VCaP (cell line): ENCODE measurements around the gene CBLC.

Source experiments
- H3K27ac ChIP-seq: fragments of 450-650 bp; 2 replicates; pipeline ENCODE4 v1.5.1; 2017
- TF ChIP-seq, protein P1 (sequence below): fragments of 450-650 bp; conservative IDR thresholded peaks from 2 replicates; pipeline ENCODE4 v1.5.1; 2017; ENCODE audit warnings: mild to moderate bottlenecking, moderate library complexity

CBLC gene

DNA sequence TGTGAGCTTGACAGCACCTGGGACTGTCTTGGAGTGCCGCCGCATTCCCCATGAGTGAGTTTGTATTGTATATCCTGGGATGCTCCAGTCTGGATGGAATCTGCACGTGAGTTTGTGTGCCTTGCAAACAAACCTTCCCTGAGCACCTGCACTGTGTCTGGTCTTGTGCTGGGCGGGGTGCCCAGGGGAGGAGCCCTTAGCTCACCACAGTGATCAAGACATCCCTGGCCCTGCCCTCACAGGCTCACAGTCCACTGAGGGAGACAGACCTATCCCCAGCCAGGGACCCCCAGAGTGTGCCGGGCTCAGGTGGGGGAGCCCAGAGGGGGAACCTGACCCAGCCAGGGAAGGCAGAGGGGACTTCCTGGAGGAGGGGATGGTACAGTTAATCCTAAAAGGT is 29.5 kb downstream of the CBLC start:
- TF ChIP-seq, protein P1, sequence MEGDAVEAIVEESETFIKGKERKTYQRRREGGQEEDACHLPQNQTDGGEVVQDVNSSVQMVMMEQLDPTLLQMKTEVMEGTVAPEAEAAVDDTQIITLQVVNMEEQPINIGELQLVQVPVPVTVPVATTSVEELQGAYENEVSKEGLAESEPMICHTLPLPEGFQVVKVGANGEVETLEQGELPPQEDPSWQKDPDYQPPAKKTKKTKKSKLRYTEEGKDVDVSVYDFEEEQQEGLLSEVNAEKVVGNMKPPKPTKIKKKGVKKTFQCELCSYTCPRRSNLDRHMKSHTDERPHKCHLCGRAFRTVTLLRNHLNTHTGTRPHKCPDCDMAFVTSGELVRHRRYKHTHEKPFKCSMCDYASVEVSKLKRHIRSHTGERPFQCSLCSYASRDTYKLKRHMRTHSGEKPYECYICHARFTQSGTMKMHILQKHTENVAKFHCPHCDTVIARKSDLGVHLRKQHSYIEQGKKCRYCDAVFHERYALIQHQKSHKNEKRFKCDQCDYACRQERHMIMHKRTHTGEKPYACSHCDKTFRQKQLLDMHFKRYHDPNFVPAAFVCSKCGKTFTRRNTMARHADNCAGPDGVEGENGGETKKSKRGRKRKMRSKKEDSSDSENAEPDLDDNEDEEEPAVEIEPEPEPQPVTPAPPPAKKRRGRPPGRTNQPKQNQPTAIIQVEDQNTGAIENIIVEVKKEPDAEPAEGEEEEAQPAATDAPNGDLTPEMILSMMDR: no peak
- H3K27ac ChIP-seq: peak overlapping the region; percentile 98

DNA sequence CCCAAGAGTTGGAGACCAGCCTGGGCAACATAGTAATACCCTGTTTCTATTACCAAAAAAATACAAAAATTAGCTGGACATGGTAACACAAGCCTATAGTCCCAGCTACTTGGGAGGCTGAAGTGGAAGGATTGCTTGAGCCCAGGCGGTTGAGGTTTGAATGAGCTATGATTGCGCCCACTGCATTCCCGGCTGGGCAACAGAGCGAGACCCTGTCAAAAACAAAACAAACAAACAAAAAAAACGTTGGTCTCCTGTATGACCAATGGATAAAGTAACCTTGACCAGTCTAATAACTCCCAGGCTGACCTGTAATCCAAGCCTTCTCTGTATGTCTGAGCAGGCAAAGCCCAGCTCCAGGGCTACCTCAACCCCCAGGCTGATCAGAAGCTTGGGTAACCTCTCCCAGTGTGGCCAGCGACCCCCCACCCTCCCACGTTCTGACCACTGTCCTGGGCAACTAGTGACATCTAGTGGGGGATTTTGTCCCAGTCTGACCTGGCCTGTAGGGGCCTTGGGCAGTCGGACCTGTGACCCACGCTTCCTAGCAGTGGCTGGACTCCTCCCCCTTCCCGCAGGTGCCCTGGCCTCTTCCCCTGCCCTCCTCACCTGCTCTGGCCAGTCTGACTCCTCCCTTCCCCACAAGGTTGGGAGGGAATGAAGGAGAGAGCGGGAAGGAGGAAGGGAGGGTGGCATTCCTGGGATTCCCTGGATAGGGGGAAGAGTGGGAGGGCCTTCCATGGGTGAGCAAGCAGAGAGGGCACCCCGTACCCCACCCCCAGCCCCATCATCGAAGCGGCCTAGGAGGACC is 30.2 kb downstream of the CBLC start:
- TF ChIP-seq, protein P1: peak; percentile 74

DNA sequence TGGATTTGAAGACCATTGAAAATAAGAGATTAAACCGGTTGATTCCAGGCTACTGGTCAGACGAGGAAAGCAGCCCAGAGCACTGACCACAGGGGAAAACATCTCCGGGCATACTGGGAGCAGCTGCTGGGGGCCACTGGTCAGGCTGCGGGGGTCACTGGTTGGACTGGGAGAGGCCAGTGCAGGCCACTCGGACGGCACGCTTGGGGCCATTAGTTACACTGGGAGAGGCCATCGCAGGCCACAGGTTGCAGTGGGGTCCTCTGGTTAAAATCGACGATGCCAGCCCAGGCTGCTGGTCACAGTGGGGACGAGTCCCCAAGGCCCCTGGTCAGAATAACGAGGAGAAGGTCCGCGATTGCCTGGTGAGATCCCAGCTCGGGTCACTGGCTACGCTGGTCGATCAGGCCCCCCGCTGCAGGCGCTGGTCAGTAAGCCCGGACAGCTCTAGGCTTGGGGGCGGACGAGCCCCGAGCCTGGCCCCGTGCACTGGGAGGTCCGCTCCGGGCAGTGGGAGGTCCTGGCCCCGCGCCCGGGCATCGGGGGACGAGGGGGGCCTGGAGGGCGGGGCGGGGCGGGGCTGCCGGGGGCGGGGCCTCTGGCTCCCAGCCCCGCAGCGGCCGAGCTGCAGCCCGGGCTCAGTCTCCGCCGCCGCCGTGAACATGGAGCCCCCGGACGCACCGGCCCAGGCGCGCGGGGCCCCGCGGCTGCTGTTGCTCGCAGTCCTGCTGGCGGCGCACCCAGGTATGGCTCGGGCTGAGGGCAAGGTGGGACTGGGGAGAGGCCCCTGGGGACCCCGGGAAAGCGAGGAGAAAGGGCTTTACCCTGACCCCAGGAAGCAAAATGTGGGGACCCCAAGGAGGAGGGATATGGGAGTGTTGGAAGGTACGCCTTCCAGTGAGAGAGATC is 31.0 kb downstream of the CBLC start, which contains the start of gene BCAM:
BCAM (plus strand) TSS at position 641 of the 909 bp plus-strand sequence; CDS start at position 663, 22 bp downstream.
- peak within 1 kb of the TSS; percentile 98 for H3K27ac ChIP-seq
- TF ChIP-seq, protein P1: no peak

More for the DNA sequence above, 30.2 kb downstream of the CBLC start:
- H3K27ac ChIP-seq: peak overlapping the region; percentile 98

DNA sequence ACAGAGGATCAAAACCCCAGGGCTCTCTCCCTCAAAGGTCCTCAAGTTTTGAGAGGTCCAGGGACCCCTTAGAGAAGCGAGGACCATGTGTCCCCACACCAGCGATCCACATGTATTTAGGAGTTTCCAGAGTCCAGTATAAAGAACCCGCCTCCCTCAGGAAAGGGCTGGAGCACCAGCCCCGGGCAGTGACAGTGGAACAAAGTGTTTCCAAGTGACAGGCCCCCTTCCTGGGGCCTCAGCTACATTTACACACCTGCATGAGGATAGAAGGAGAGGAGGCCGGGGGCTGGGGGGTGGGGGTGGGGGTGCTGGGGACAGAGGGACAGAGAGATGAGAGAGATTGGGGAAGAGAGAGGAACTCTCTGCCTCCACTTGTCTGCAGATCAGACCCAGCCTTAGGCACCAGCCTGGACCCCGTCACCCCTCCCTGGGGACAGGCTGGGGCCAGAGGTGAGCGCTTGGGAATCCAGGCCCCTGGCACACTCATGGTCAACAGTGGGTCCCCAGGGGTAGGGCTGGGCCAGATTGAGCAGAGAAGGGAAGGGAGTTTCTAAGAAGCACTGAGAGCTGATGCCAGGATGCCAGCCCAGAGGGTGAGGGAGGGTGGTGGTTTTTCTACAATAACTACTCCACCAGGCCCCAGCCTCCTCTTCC is 32.0 kb downstream of the CBLC start:
- TF ChIP-seq, protein P1: no peak
- H3K27ac ChIP-seq: peak overlapping the region; percentile 98

DNA sequence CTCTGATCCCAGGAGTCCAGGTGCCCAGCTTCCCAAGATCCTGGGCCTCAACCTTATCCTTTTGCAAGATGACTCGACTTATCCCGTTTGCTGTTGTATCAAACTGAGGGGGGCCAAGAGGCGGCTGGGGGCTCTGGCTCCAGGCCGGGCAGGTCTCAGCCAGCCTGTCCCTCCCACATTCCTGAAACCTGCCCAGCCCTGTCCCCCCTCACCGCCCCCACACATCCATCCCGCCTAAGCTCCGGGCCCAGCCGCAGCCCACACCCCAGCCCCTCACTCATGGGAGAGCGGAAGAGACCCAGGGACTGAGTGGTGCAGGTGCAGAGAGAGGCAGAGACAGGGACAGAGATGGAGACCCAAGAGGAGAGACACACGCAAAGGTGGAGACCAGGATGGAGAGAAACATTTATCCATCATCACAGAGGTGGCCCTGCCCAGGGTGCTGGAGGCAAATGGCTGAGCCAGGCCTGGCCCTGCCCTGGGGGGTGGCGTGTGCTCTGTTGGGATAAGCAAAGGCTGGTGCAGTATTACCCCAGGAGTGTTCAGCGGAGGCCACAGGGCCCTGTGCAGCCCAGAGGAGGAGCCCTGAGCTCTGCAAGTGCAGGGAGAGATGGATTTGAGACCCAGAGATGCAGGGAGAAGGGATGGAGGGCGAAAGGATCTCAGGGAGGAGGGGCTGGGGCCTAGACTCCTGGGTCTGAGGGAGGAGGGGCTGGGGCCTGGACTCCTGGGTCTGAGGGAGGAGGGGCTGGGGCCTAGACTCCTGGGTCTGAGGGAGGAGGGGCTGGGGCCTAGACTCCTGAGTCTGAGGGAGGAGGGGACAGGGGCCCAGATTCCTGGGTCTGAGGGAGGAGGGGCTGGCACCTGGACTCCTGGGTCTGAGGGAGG is 32.8 kb downstream of the CBLC start:
- peak overlapping the region; percentile 98 for H3K27ac ChIP-seq
- TF ChIP-seq, protein P1: no peak

DNA sequence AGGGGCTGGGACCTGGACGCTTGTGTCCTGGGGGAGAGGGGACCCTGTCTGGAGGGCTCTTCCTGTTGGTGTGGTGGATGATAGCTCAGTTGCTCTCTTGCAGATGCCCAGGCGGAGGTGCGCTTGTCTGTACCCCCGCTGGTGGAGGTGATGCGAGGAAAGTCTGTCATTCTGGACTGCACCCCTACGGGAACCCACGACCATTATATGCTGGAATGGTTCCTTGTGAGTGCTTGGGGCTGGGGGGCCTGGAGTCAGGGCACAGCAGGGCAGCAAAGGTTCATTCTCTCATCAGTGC is 33.4 kb downstream of the CBLC start:
- TF ChIP-seq, protein P1: no peak
- H3K27ac ChIP-seq: peak overlapping the region; percentile 98
